ENCODE data around the gene NPTXR. TPM values are rescaled to one million over a fixed set of nuclear protein-coding genes. Genes with fewer than 3 reads are reported as not detected.

NPTXR gene
- total RNA-seq, 4 donors from 2014 or later: 7.5 to 12.3 (median 8.4) TPM

GRCh38 chr22:38844315-38845003 is 631 bp upstream of the NPTXR start:
- H3K4me1 ChIP-seq: peaks cover 0 to 18% (median 3%) of the 10 kb centered on the region in 4 donors
- no peak for TF ChIP-seq CTCF (IDR thresholded peaks at IDR 0.05)
- no peak for TF ChIP-seq POLR2A (IDR thresholded peaks at IDR 0.05)
- no peak for TF ChIP-seq EP300 (IDR thresholded peaks at IDR 0.05)
- H3K27ac ChIP-seq: peak overlapping the region in 2 of 4 donors; percentile 42 to 69
- no peaks in the 10 kb centered on the region for H3K9me3 ChIP-seq
- H3K27me3 ChIP-seq: peaks cover 0 to 49% of the 10 kb centered on the region in 2 donors
- DNase-seq (ENCODE audit: low spot score in 2 of 2): no peak
- 17 to 21% methylated on average over 16 to 22 of the region's 22 CpGs for WGBS, 2 donors
- peak overlapping the region in 3 of 4 donors; percentile 9 to 60 (median 10) for H3K4me3 ChIP-seq
- no peaks in the 10 kb centered on the region for H3K36me3 ChIP-seq

- no peaks in the 10 kb centered on the region for H3K9me3 ChIP-seq
- H3K4me1 ChIP-seq: peaks cover 0 to 18% (median 3%) of the 10 kb centered on the region in 4 donors
- H3K27ac ChIP-seq: peak overlapping the region in 2 of 4 donors; percentile 53 to 68
- peak; percentile 25 to 64 (median 45) for TF ChIP-seq CTCF (IDR thresholded peaks at IDR 0.05)
- TF ChIP-seq EP300 (IDR thresholded peaks at IDR 0.05): no peak
- no peak for TF ChIP-seq POLR2A (IDR thresholded peaks at IDR 0.05)
- peak overlapping the region in 3 of 4 donors; percentile 42 to 60 (median 51) for H3K4me3 ChIP-seq
- no peak for DNase-seq (ENCODE audit: low spot score in 2 of 2)
- H3K27me3 ChIP-seq: peaks cover 0 to 47% of the 10 kb centered on the region in 2 donors
- WGBS, 2 donors: 0 to 2% methylated on average over 12 to 25 of the region's 68 CpGs
- H3K36me3 ChIP-seq: no peaks in the 10 kb centered on the region
Observed at GRCh38 chr22:38843201-38843656, 599 bp downstream of the NPTXR start.

GRCh38 chr22:38842512-38843200 is 1.2 kb downstream of the NPTXR start:
- 25 to 26% methylated on average over 34 of the region's 34 CpGs for WGBS, 2 donors
- H3K4me3 ChIP-seq: peak overlapping the region in 3 of 4 donors; percentile 42 to 60 (median 51)
- peak overlapping the region in 2 of 4 donors; percentile 53 to 68 for H3K27ac ChIP-seq
- no peak for TF ChIP-seq POLR2A (IDR thresholded peaks at IDR 0.05)
- H3K27me3 ChIP-seq: peaks cover 0 to 47% of the 10 kb centered on the region in 2 donors
- no peak for DNase-seq (ENCODE audit: low spot score in 2 of 2)
- H3K4me1 ChIP-seq: peaks cover 0 to 18% (median 3%) of the 10 kb centered on the region in 4 donors
- no peaks in the 10 kb centered on the region for H3K36me3 ChIP-seq
- H3K9me3 ChIP-seq: no peaks in the 10 kb centered on the region

- no peaks in the 10 kb centered on the region for H3K36me3 ChIP-seq
- no peak overlapping the region for H3K27ac ChIP-seq
- no peaks in the 10 kb centered on the region for H3K9me3 ChIP-seq
- no peak for TF ChIP-seq POLR2A (IDR thresholded peaks at IDR 0.05)
- no peak for TF ChIP-seq CTCF (IDR thresholded peaks at IDR 0.05)
- no peak for TF ChIP-seq EP300 (IDR thresholded peaks at IDR 0.05)
- H3K4me1 ChIP-seq: peaks cover 0 to 18% (median 3%) of the 10 kb centered on the region in 4 donors
- no peak overlapping the region for H3K4me3 ChIP-seq
- H3K27me3 ChIP-seq: peaks cover 0 to 43% of the 10 kb centered on the region in 2 donors
- DNase-seq (ENCODE audit: low spot score in 2 of 2): no peak
- WGBS, 2 donors: 82 to 84% methylated on average over 5 of the region's 5 CpGs
Observed at GRCh38 chr22:38841635-38842034, 2.2 kb downstream of the NPTXR start.

- 70 to 73% methylated on average over 5 to 7 of the region's 7 CpGs for WGBS, 2 donors
- DNase-seq (ENCODE audit: low spot score in 2 of 2): no peak
- no peaks in the 10 kb centered on the region for H3K9me3 ChIP-seq
Observed at GRCh38 chr22:38841211-38841610, 2.6 kb downstream of the NPTXR start.

More at GRCh38 chr22:38841211-38841610, 2.6 kb downstream of the NPTXR start:
- H3K4me3 ChIP-seq: no peak overlapping the region
- H3K36me3 ChIP-seq: no peaks in the 10 kb centered on the region
- TF ChIP-seq CTCF (IDR thresholded peaks at IDR 0.05) (no peak), EP300 (IDR thresholded peaks at IDR 0.05) (no peak)
- no peak overlapping the region for H3K27ac ChIP-seq
- peaks cover 0 to 43% of the 10 kb centered on the region in 2 donors for H3K27me3 ChIP-seq
- peaks cover 0 to 18% (median 3%) of the 10 kb centered on the region in 4 donors for H3K4me1 ChIP-seq
